Peyer's patch (tissue), 4 donors: Measurements from ENCODE around the gene LETMD1.

ENCODE experiments used
- CTCF ChIP-seq, 6 experiments: fragments of 450-650 bp in 4 of 6; fragments of 200-600 bp in 2 of 6; sonication (generic) in 1 of 6; IDR thresholded peaks; one replicate each; pipeline ENCODE4 v1.5.1; 2017 to 2019; ENCODE audit warnings: antibody characterized with exemption in 6 of 6, mild to moderate bottlenecking in 3 of 6, moderate library complexity in 1 of 6
- POLR2A ChIP-seq, 2 donors: fragments of 450-650 bp; IDR thresholded peaks; one replicate each; pipeline ENCODE4 v1.5.1; 2017; ENCODE audit warnings: antibody characterized with exemption in 2 of 2, mild to moderate bottlenecking in 2 of 2, moderate library complexity in 2 of 2

- TF ChIP-seq CTCF (IDR thresholded peaks at IDR 0.05) = no peak
- no peak for TF ChIP-seq POLR2A (IDR thresholded peaks at IDR 0.05)
These were observed 14.7 kb downstream of the LETMD1 start for GRCh38 chr12:51062631-51063397.
